ENCODE data around the gene STAB2.
"Not testable (repeated sequence)": the region's sequence is repeated elsewhere in the genome, so short reads cannot be mapped to it uniquely, and the experiment has no call there.

STAB2 gene

DNA sequence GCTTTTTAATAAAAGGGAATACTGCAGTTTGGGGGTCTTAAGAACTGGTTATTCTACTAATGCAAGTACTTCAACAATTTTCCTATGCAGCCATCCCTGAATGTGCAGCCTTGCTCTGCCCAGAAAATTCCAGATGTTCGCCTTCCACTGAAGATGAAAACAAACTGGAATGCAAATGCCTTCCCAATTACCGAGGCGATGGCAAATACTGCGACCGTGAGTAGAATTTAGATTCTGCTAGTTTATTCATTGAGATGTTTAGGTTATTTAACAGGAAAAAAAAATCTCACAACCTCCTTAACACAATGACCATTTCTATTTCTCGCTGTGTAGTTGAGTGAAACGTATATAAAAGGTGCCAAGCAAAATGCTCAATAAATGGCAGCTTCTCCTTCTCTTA lies 49.9 kb downstream of the STAB2 start:
- Histone ChIP-seq H3K9ac (ENCODE audit: low read length) (no peak overlapping the region), H3K4me3 (ENCODE audit: low read length) (no peak overlapping the region), H3K9me3 (ENCODE audit: control insufficient read depth, low read length) (no peaks in the 10 kb centered on the region), H3K4me1 (ENCODE audit: control insufficient read depth, insufficient read depth, low read length) (no peaks in the 10 kb centered on the region), H3K36me3 (ENCODE audit: control insufficient read depth, insufficient read depth, low read length) (no peaks in the 10 kb centered on the region), H3K27me3 (ENCODE audit: control insufficient read depth, insufficient read depth, low read length) (no peaks in the 10 kb centered on the region)

DNA sequence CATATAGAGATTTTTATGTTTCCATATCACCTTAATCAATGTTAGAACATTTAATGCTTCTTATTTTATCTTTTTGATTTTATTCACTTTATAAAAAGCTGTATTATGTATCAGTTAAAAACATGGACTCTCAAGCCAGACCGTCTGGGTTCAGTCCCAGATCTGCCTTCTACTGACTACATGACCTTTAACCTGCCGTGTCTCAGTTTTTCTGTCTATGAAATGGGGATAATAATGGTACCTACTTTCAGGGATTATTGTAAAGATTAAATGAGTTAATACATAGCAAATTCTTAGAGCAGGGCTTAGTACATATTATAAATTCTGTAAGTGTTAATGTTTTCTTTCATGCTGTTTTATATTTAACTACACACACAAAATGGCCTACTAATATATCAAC lies 50.4 kb downstream of the STAB2 start:
- H3K9me3 ChIP-seq (ENCODE audit: control insufficient read depth, low read length) = no peaks in the 10 kb centered on the region
- no peaks in the 10 kb centered on the region for H3K36me3 ChIP-seq (ENCODE audit: control insufficient read depth, insufficient read depth, low read length)
- no peaks in the 10 kb centered on the region for H3K4me1 ChIP-seq (ENCODE audit: control insufficient read depth, insufficient read depth, low read length)
- H3K4me3 ChIP-seq (ENCODE audit: low read length) = no peak overlapping the region
- H3K9ac ChIP-seq (ENCODE audit: low read length) = no peak overlapping the region
- H3K27me3 ChIP-seq (ENCODE audit: control insufficient read depth, insufficient read depth, low read length) = no peaks in the 10 kb centered on the region

DNA sequence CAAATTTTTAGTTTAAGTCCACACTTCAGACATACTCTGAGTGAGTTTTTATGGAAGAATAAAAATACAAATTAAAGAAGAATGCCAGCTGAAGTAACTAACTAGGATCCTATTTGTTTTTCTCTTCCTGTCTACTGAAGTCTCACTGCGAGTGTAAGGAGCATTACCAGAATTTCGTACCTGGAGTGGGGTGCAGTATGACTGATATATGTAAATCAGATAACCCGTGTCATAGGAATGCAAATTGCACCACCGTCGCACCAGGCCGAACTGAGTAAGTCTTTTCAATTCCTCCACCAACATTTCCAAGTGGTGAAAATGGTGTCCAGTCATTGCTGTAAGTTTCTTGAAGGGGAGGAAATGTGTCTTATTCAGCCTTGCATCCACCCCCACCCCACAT lies 52.9 kb downstream of the STAB2 start:
- Histone ChIP-seq H3K9ac (ENCODE audit: low read length) (no peak overlapping the region), H3K36me3 (ENCODE audit: control insufficient read depth, insufficient read depth, low read length) (no peaks in the 10 kb centered on the region), H3K9me3 (ENCODE audit: control insufficient read depth, low read length) (no peaks in the 10 kb centered on the region), H3K4me3 (ENCODE audit: low read length) (no peak overlapping the region), H3K27me3 (ENCODE audit: control insufficient read depth, insufficient read depth, low read length) (no peaks in the 10 kb centered on the region), H3K4me1 (ENCODE audit: control insufficient read depth, insufficient read depth, low read length) (no peaks in the 10 kb centered on the region)

DNA sequence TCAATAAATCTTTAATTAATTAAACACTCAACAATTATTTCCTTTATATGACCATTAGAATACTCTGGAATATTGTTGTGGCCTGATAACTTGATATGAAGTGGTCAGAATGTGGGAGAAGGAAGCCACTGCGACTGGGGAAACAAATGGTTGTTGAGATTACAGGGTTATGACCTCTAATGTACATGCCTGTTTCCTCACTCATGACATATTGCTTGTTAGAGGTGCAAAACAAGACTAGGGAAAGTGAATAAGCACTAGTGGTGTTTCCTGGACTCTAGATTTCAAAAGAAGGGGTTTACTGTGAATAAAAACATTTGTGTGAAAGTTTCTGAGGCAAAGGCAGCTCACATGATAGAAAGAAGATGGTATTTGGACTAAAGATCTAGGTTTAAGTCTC lies 53.3 kb downstream of the STAB2 start:
- H3K27me3 ChIP-seq (ENCODE audit: control insufficient read depth, insufficient read depth, low read length) = no peaks in the 10 kb centered on the region
- no peaks in the 10 kb centered on the region for H3K36me3 ChIP-seq (ENCODE audit: control insufficient read depth, insufficient read depth, low read length)
- H3K4me1 ChIP-seq (ENCODE audit: control insufficient read depth, insufficient read depth, low read length) = no peaks in the 10 kb centered on the region
- H3K9ac ChIP-seq (ENCODE audit: low read length) = no peak overlapping the region
- H3K4me3 ChIP-seq (ENCODE audit: low read length) = no peak overlapping the region
- no peaks in the 10 kb centered on the region for H3K9me3 ChIP-seq (ENCODE audit: control insufficient read depth, low read length)

GRCh38 chr12:103640831-103641230 lies 53.8 kb downstream of the STAB2 start:
- H3K4me3 ChIP-seq (ENCODE audit: low read length) = no peak overlapping the region
- H3K27me3 ChIP-seq (ENCODE audit: control insufficient read depth, insufficient read depth, low read length) = no peaks in the 10 kb centered on the region
- no peak overlapping the region for H3K9ac ChIP-seq (ENCODE audit: low read length)
- no peaks in the 10 kb centered on the region for H3K36me3 ChIP-seq (ENCODE audit: control insufficient read depth, insufficient read depth, low read length)
- no peaks in the 10 kb centered on the region for H3K4me1 ChIP-seq (ENCODE audit: control insufficient read depth, insufficient read depth, low read length)
- H3K9me3 ChIP-seq (ENCODE audit: control insufficient read depth, low read length) = no peaks in the 10 kb centered on the region

DNA sequence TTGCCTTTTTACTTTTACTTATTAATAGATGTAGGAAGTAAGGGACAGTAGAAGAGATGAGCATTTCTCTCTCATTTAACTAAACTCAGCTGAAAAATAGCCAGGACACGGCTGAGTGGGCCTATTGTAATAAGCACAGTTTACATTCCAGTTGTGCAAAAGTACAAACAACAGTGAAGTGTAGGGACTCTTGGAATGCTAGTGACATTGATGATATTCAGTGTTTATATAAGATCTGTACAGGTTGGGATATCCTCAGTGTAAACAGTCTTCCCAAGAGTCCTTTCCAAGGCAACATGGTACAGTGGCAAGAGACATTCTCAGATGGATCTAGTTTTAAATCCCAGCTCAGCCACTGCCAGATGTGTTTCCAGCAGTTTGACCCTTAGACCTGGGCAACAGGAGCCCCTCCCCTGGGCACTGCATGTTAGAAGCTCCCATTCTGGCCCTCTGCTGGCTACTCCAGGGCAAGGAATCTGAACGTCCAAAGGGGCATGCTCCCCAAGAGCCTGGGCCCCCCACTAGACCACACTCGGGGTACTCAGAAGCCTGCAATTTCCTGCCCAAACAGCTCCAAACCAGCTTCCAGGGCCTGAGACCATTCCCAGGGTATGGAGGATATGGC lies 55.3 kb downstream of the STAB2 start:
- no peak overlapping the region for H3K4me3 ChIP-seq (ENCODE audit: low read length)
- no peaks in the 10 kb centered on the region for H3K27me3 ChIP-seq (ENCODE audit: control insufficient read depth, insufficient read depth, low read length)
- H3K36me3 ChIP-seq (ENCODE audit: control insufficient read depth, insufficient read depth, low read length) = no peaks in the 10 kb centered on the region
- no peaks in the 10 kb centered on the region for H3K9me3 ChIP-seq (ENCODE audit: control insufficient read depth, low read length)
- no peak overlapping the region for H3K9ac ChIP-seq (ENCODE audit: low read length)
- H3K4me1 ChIP-seq (ENCODE audit: control insufficient read depth, insufficient read depth, low read length) = no peaks in the 10 kb centered on the region

DNA sequence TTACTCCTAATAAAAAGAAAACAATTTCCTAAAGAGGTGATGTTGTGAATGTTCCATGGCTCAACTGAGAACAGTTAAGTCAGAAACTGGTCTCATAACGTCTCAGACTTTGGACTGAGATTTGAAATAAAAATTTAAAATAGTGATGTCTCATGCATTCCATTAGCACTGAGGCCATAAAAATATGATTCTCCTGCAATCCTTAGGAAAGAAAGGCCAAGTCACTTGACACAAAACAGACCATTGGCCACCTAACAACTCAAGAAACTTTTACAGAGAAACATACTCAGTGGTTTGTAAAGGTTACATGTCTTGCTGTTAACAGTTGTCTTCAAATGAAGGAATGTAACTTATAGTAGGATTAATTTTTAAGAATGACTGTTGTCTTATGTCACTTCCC lies 58.1 kb downstream of the STAB2 start:
- Histone ChIP-seq H3K4me1 (ENCODE audit: control insufficient read depth, insufficient read depth, low read length) (no peaks in the 10 kb centered on the region), H3K36me3 (ENCODE audit: control insufficient read depth, insufficient read depth, low read length) (no peaks in the 10 kb centered on the region), H3K27me3 (ENCODE audit: control insufficient read depth, insufficient read depth, low read length) (no peaks in the 10 kb centered on the region), H3K9ac (ENCODE audit: low read length) (no peak overlapping the region), H3K9me3 (ENCODE audit: control insufficient read depth, low read length) (no peaks in the 10 kb centered on the region), H3K4me3 (ENCODE audit: low read length) (no peak overlapping the region)

DNA sequence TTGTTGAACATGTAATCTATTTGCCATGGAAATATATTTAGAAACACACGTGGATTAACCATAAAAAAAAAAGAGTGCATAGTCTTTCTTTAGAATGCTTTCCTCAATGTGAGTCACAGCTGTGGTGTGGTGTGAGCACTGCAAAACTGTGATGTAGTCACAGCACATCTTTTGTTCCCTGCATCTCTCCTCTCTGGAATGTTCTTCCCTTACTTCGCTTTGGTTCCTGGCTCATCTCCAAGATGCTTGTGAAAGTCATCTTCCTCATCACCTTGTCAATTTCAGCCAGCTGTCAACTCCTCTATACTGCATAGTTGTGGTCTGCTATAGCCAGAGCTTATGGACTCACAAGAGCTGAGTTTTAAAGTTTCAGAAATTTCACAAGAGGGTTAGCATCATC lies 60.2 kb downstream of the STAB2 start:
- no peaks in the 10 kb centered on the region for H3K9me3 ChIP-seq (ENCODE audit: control insufficient read depth, low read length)
- no peak overlapping the region for H3K9ac ChIP-seq (ENCODE audit: low read length)
- H3K36me3 ChIP-seq (ENCODE audit: control insufficient read depth, insufficient read depth, low read length) = no peaks in the 10 kb centered on the region
- H3K4me3 ChIP-seq (ENCODE audit: low read length) = no peak overlapping the region
- no peaks in the 10 kb centered on the region for H3K27me3 ChIP-seq (ENCODE audit: control insufficient read depth, insufficient read depth, low read length)
- no peaks in the 10 kb centered on the region for H3K4me1 ChIP-seq (ENCODE audit: control insufficient read depth, insufficient read depth, low read length)

- Histone ChIP-seq H3K9ac (ENCODE audit: low read length) (no peak overlapping the region), H3K36me3 (ENCODE audit: control insufficient read depth, insufficient read depth, low read length) (no peaks in the 10 kb centered on the region), H3K27me3 (ENCODE audit: control insufficient read depth, insufficient read depth, low read length) (no peaks in the 10 kb centered on the region), H3K4me3 (ENCODE audit: low read length) (no peak overlapping the region), H3K9me3 (ENCODE audit: control insufficient read depth, low read length) (no peaks in the 10 kb centered on the region), H3K4me1 (ENCODE audit: control insufficient read depth, insufficient read depth, low read length) (peaks cover 7% of the 10 kb centered on the region)
These were observed 65.7 kb downstream of the STAB2 start for GRCh38 chr12:103652808-103653207.

GRCh38 chr12:103653568-103654173 lies 66.6 kb downstream of the STAB2 start:
- not testable (repeated sequence) for H3K36me3 ChIP-seq (ENCODE audit: control insufficient read depth, insufficient read depth, low read length); H3K27me3 ChIP-seq (ENCODE audit: control insufficient read depth, insufficient read depth, low read length); H3K9me3 ChIP-seq (ENCODE audit: control insufficient read depth, low read length); H3K4me3 ChIP-seq (ENCODE audit: low read length); H3K9ac ChIP-seq (ENCODE audit: low read length); H3K4me1 ChIP-seq (ENCODE audit: control insufficient read depth, insufficient read depth, low read length)

DNA sequence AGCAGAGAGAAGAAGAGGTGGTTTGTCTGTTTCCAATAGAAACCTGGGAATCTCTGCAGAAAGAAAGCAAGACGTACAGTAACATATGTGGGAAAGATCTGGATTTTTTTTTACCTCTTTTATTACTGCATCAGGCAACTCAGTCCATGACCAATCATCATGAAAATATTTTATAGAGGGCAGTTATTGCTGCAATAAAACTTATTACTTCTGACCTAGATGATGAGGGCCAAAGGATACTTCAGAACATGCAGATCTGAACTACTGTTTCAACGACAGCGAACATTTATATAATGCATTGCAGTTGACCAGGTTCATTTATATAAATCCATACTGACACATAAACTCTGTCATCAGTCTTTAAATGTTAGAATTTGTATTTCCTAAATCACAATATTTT lies 67.7 kb downstream of the STAB2 start:
- Histone ChIP-seq H3K9me3 (ENCODE audit: control insufficient read depth, low read length) (no peaks in the 10 kb centered on the region), H3K9ac (ENCODE audit: low read length) (no peak overlapping the region), H3K36me3 (ENCODE audit: control insufficient read depth, insufficient read depth, low read length) (no peaks in the 10 kb centered on the region), H3K27me3 (ENCODE audit: control insufficient read depth, insufficient read depth, low read length) (no peaks in the 10 kb centered on the region), H3K4me1 (ENCODE audit: control insufficient read depth, insufficient read depth, low read length) (peaks cover 7% of the 10 kb centered on the region), H3K4me3 (ENCODE audit: low read length) (no peak overlapping the region)

DNA sequence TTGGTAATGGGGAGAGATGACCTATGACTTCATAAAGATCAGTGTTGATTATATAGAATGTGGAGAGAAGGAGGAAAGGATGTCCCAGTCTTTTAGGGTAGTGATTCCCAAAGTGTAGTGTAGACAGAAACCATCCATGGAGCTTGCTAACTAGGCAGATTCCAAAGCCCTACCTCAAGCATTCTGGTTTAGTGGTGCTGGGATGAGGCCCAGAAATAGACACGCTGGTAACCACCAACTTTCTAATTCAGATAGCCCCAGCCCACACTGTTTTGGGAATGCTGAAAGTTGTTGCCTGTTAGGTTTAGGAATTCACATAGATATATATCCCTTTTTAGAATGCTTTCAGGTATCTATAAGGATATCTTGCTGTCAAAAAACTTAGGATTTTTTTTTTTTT lies 69.2 kb downstream of the STAB2 start:
- Histone ChIP-seq H3K4me1 (ENCODE audit: control insufficient read depth, insufficient read depth, low read length) (peaks cover 7% of the 10 kb centered on the region), H3K9me3 (ENCODE audit: control insufficient read depth, low read length) (no peaks in the 10 kb centered on the region), H3K36me3 (ENCODE audit: control insufficient read depth, insufficient read depth, low read length) (no peaks in the 10 kb centered on the region), H3K9ac (ENCODE audit: low read length) (no peak overlapping the region), H3K4me3 (ENCODE audit: low read length) (no peak overlapping the region), H3K27me3 (ENCODE audit: control insufficient read depth, insufficient read depth, low read length) (no peaks in the 10 kb centered on the region)

DNA sequence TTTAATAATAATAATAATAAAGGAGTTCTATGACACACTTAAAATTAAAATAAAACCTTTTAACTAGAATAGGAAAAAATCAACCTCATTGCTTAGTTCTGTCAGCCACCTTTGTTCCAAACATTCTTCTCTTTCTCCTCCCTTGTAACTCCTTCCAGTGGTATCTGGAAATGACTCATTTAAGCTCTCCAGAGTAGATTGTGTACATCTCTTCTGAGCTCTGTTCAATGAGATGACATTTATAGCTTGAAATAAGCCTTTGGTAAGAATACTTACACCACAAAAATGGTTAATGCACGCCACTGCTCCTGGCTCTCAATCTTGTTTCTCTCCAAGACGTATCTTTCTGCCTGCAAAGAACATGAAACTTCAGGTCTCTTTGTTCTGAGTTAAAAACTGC lies 70.3 kb downstream of the STAB2 start:
- Histone ChIP-seq H3K36me3 (ENCODE audit: control insufficient read depth, insufficient read depth, low read length) (no peaks in the 10 kb centered on the region), H3K4me1 (ENCODE audit: control insufficient read depth, insufficient read depth, low read length) (peaks cover 7% of the 10 kb centered on the region), H3K9ac (ENCODE audit: low read length) (no peak overlapping the region), H3K27me3 (ENCODE audit: control insufficient read depth, insufficient read depth, low read length) (no peaks in the 10 kb centered on the region), H3K9me3 (ENCODE audit: control insufficient read depth, low read length) (no peaks in the 10 kb centered on the region), H3K4me3 (ENCODE audit: low read length) (no peak overlapping the region)

Measured in mucosa of stomach (tissue), 1 donor.